Memory B cell (primary cell): Measurements from ENCODE around the gene PPP1R9A.
"Not testable (repeated sequence)": the region's sequence is repeated elsewhere in the genome, so short reads cannot be mapped to it uniquely, and the experiment has no call there.

Source experiments
- ATAC-seq: fragments of 150-1000 bp; cut with Tn5 transposase; 2 replicates; pipeline ENCODE4 v1.10.0; 2021; ENCODE audit warnings: low read depth, mild to moderate bottlenecking, moderate library complexity
- DNase-seq, 2 donors: peaks; one replicate each; pipeline ENCODE4 v3.0.0; 2022; ENCODE audit warnings: low spot score in 2 of 2
- H3K27ac Mint-ChIP-seq: one replicate; pipeline ENCODE4 v1.8.0; 2022; ENCODE audit warnings: mild to moderate bottlenecking, moderate library complexity, mixed read lengths
- H3K27me3 Mint-ChIP-seq: one replicate; pipeline ENCODE4 v1.8.0; 2022; ENCODE audit warnings: mixed read lengths
- H3K36me3 Mint-ChIP-seq: one replicate; pipeline ENCODE4 v1.8.0; 2022; ENCODE audit warnings: mild to moderate bottlenecking, mixed read lengths
- H3K4me1 Mint-ChIP-seq: one replicate; pipeline ENCODE4 v1.8.0; 2022; ENCODE audit warnings: mixed read lengths
- H3K4me3 Mint-ChIP-seq: one replicate; pipeline ENCODE4 v1.8.0; 2022; ENCODE audit warnings: mild to moderate bottlenecking, moderate library complexity, mixed read lengths
- H3K9me3 Mint-ChIP-seq: one replicate; pipeline ENCODE4 v1.8.0; 2022; ENCODE audit warnings: mixed read lengths

Gene PPP1R9A

DNA sequence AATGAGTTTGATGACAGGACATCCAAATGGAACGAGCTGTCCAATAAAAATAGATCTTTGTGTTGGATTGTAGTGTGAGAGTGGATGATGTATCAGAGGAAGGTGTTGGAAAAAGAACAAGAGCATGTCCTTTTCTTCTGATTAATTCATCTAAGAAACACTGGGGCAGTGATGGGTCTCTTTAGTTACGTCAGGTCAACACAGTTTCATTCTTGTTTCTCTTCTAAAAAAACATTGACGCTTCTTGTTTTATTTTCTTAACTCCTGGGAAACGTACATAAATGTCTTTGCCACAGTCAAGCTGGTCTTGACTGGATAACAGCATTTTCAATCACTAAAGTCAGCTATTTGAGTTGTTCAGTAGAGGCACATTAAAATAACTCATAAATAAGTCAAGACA, 67.0 kb downstream of the PPP1R9A start:
- H3K36me3 Mint-ChIP-seq: no peaks in the 10 kb centered on the region
- DNase-seq (no peak), ATAC-seq (no peak)
- no peak overlapping the region for H3K27ac Mint-ChIP-seq
- no peaks in the 10 kb centered on the region for H3K4me1 Mint-ChIP-seq
- no peaks in the 10 kb centered on the region for H3K9me3 Mint-ChIP-seq
- no peak overlapping the region for H3K4me3 Mint-ChIP-seq
- H3K27me3 Mint-ChIP-seq: peaks cover 5% of the 10 kb centered on the region

DNA sequence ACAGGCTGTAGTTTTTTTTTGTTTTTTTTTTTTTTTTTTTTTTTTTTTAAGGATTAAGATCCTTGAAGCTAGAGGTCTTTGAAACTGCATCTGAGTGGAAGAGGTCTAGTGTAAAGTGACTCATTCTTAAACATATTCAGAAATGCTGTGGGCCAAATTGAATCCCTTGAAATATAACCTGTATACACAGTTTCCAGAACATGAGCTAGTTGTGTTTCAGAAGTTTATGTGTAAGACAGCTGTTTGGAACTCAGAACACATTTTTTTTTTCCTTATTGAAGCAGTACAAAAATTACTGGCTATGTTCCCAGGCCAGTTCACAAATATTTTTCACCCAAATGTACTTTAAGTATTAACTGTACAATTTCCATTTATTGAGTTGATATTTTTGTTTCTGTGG, 67.9 kb downstream of the PPP1R9A start:
- DNase-seq: no peak
- no peaks in the 10 kb centered on the region for H3K4me1 Mint-ChIP-seq
- H3K27ac Mint-ChIP-seq: no peak overlapping the region
- no peak for ATAC-seq
- H3K27me3 Mint-ChIP-seq: peaks cover 4% of the 10 kb centered on the region
- no peaks in the 10 kb centered on the region for H3K9me3 Mint-ChIP-seq
- H3K36me3 Mint-ChIP-seq: no peaks in the 10 kb centered on the region
- no peak overlapping the region for H3K4me3 Mint-ChIP-seq

DNA sequence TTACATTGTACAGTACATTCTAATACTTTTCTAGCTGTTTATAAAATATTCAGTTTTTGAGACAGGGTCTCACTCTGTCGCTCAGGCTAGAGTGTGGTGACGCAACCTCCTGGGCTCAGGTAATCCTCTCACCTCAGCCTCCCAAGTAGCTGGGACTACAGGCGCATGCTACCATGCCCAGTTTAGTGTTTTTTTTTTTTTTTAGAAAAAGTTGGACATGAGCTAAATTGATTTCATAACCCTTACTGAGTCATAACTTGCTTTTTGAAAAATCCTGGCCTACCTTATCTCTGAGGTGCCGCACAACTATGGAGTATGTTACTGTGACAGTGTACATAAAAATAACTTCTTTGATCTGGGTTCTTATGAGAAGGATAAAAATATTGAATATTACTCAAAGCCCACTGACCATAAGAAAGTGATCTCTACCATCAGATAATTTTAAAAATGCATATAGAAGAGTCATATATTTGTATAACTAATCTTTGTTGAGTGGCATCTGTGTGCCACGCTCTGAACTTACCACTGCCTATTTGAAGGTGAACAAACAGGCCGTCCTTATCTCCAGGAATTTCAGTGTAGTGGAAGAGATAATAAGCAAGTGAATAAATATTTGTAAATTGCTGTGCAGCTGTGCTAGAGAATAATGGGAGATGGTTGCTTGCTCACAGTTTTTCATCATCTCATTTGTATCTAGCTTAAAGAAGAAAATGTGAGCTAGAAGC, 73.2 kb downstream of the PPP1R9A start:
- H3K36me3 Mint-ChIP-seq: no peaks in the 10 kb centered on the region
- peaks cover 4% of the 10 kb centered on the region for H3K27me3 Mint-ChIP-seq
- peaks cover 6% of the 10 kb centered on the region for H3K9me3 Mint-ChIP-seq
- ATAC-seq (no peak), DNase-seq (no peak)
- H3K27ac Mint-ChIP-seq: no peak overlapping the region
- no peaks in the 10 kb centered on the region for H3K4me1 Mint-ChIP-seq
- no peak overlapping the region for H3K4me3 Mint-ChIP-seq

DNA sequence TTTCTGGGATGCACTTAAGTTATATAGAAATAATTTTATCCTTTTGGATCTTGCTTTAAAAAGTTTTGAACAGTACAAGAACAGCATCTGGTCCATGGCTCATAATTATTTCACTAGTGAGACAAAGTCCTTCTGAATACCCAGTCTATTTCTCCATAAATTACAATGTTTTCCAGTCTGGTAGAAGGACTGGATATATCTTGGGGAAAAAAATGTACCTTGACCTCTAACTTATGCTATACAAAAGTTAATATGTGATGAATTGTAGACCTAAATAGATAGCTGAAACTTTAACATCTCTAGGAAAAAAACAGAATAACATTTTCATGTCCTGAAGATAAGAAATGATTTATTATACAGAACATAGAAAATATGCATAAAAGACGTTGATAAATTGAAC, 88.5 kb downstream of the PPP1R9A start:
- ATAC-seq: no peak
- Mint-ChIP-seq H3K9me3 (peaks cover 4% of the 10 kb centered on the region), H3K27me3 (no peaks in the 10 kb centered on the region), H3K36me3 (no peaks in the 10 kb centered on the region), H3K4me3 (no peak overlapping the region), H3K4me1 (no peaks in the 10 kb centered on the region), H3K27ac (no peak overlapping the region)
- no peak for DNase-seq

DNA sequence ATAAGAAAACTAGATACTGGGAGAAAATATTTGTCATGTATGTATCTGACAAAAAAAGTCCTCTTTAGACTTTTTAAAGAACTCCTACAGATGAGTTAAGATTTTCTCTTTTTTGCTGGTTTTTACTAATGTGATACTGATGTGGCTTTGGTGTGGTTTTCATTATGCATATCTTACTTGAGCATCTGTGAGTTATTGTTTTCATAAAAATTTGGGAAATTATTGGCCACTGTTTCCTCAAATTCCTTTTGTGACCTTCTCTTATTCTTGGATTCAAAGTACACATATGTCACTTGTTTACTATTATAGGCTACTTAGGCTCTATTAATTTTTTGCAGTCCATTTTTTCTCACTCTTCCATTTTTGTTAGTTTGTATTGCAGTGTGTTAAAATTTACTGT, 89.0 kb downstream of the PPP1R9A start:
- Mint-ChIP-seq H3K27me3 (no peaks in the 10 kb centered on the region), H3K9me3 (peaks cover under 1% of the 10 kb centered on the region), H3K36me3 (no peaks in the 10 kb centered on the region), H3K27ac (no peak overlapping the region), H3K4me1 (no peaks in the 10 kb centered on the region), H3K4me3 (no peak overlapping the region)
- DNase-seq (no peak), ATAC-seq (no peak)

DNA sequence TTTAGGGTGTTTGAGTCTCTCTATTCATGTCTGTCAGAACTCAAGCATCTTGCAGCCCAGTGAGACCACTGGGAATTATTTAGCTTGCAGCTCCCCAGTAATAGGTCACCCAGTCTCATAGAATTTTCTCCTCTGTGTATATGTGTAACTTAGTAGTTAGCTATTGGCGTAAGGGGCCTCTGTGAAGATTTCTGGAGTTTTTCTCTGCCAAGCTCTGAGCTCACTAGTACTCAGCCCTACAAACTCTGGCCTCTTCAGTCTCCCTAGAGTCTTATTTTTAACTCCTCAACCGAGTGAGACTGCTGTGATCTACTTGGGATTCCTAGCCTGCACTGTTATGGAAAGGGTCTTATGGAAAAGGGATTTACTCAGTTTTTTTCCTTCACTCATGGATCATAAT, 90.2 kb downstream of the PPP1R9A start:
- H3K9me3 Mint-ChIP-seq: no peaks in the 10 kb centered on the region
- H3K36me3 Mint-ChIP-seq: no peaks in the 10 kb centered on the region
- DNase-seq (no peak), ATAC-seq (no peak)
- no peak overlapping the region for H3K27ac Mint-ChIP-seq
- peaks cover 3% of the 10 kb centered on the region for H3K4me1 Mint-ChIP-seq
- H3K27me3 Mint-ChIP-seq: peaks cover 2% of the 10 kb centered on the region
- H3K4me3 Mint-ChIP-seq: no peak overlapping the region

DNA sequence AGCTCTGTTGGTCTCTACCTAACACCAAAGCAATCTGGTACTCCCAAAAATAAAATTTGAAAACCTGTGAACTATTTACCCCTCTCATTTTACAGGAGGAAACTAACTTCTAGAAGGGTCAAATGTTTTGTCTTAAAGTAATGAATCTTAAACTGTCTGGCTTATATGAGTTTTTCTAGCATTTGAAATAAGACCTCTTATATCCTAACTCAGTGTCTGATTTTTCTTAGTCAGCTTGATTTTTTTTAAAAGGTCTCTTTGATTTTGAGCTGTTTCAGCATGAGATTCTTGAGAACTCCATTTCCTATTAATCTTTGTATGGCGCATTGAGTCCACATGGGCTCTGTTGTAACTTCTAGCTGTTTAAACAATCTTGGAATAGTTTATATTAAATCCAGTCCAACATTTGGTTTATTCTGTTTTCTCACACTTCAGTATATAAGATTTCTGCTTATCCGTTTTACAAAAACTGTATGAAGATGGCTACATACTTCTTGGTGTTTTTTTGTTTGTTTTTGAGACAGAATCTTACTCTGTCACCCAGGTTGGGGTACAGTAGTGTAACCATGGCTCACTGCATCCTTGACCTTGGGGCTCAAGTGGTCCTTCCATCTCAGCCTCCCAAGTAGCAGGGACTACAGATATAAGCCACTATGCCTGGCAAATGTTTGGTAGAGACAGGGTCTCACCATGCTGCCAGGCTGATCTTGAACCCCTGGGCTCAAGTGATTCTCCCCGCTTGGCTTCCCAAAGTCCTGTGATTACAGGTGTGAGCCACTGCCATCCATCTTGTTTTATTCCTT, 91.1 kb downstream of the PPP1R9A start:
- H3K4me3 Mint-ChIP-seq: no peak overlapping the region
- H3K9me3 Mint-ChIP-seq: no peaks in the 10 kb centered on the region
- ATAC-seq (no peak), DNase-seq (no peak)
- no peak overlapping the region for H3K27ac Mint-ChIP-seq
- H3K36me3 Mint-ChIP-seq: no peaks in the 10 kb centered on the region
- peaks cover 3% of the 10 kb centered on the region for H3K4me1 Mint-ChIP-seq
- H3K27me3 Mint-ChIP-seq: peaks cover 2% of the 10 kb centered on the region

DNA sequence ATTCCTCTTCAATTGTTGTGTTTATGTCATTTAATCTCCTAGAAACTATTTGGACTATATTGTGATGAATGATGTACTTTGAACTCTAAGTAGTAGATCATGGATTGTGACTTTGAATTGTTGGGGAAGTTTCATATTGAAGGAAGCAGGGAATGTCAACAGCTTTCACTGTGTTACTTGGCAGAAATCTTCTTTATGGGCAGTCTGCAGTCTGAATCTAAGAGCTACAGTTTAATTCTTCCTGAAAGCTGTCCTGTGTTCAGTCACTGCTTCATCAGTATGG, 91.6 kb downstream of the PPP1R9A start:
- H3K36me3 Mint-ChIP-seq: no peaks in the 10 kb centered on the region
- no peak overlapping the region for H3K27ac Mint-ChIP-seq
- H3K4me1 Mint-ChIP-seq: peaks cover 3% of the 10 kb centered on the region
- H3K27me3 Mint-ChIP-seq: peaks cover 2% of the 10 kb centered on the region
- DNase-seq (no peak), ATAC-seq (no peak)
- no peak overlapping the region for H3K4me3 Mint-ChIP-seq
- no peaks in the 10 kb centered on the region for H3K9me3 Mint-ChIP-seq

DNA sequence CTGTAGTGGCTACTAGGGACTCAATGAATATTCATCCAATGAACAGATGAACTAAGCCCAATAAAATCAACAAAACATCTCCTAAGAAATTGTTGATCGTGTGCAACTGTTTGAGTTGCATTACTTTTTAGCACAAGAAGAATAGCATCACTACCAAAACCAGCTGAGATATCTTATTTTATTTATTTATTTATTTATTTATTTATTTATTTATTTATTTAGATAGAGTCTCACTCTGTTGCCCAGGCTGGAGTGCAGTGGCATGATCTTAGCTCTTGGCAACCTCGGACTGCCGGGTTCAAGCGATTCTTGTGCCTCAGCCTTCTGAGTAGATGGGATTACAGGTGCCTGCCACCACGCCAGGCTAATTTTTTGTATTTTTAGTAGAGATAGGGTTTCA, 92.2 kb downstream of the PPP1R9A start:
- ATAC-seq, H3K27me3 Mint-ChIP-seq, H3K9me3 Mint-ChIP-seq, H3K4me1 Mint-ChIP-seq, H3K36me3 Mint-ChIP-seq, H3K4me3 Mint-ChIP-seq, DNase-seq, H3K27ac Mint-ChIP-seq: not testable (repeated sequence)

DNA sequence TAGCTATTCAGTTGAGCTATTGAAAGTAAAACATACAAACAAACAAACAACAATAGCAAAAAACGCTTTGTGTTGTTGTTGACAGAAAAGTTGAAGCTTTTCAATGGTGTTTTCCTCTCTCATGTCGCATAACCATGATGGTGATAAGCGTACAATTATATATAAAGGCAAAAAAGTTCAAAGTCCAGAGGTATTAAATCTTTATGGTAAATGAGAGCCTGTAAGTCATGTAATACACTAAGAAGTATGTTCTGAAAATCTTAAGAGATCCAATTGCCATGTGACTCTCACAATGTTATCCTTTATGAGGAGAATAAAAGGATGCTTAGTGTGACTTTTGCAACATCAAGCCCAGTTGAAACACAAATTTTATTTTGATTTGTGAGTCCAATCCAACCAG, 93.9 kb downstream of the PPP1R9A start:
- no peak for DNase-seq
- peaks cover 3% of the 10 kb centered on the region for H3K4me1 Mint-ChIP-seq
- no peaks in the 10 kb centered on the region for H3K36me3 Mint-ChIP-seq
- no peak for ATAC-seq
- no peaks in the 10 kb centered on the region for H3K9me3 Mint-ChIP-seq
- H3K4me3 Mint-ChIP-seq: no peak overlapping the region
- H3K27me3 Mint-ChIP-seq: peaks cover 2% of the 10 kb centered on the region
- H3K27ac Mint-ChIP-seq: no peak overlapping the region

DNA sequence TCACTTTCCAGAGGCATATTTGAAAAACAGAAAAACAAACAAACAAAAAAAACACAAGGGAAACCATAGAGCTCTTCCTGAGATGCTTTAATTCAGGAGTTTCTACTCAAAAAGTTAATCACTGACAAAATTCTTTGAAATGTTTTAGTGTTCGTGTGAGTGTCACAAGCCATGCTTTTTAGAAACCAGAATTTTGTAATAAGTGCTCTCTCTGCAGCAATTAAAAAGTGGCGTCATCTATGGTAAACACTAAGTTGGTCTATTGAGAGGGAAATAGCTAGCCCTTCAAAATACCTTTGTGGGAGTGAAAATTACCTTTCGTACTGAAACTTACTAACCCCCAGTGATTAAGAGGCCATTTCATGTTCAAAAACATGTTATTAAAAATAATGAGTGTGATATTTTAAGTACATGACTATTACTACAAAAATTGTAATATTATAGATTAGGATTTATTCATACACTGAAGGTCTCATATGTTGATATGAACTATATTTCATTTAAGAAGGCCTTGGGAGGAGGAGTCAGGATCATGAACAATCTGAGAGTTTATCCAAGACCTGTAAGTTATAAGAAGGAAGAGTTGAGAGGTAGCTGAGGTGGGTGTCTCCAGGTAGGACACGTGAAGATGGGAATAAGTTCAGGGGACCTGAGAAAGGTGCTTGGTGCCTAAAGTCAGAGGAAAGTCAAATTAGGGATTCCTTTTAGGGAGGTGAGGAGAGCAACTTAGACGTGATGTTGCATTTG, 94.6 kb downstream of the PPP1R9A start:
- H3K27ac Mint-ChIP-seq: no peak overlapping the region
- H3K4me1 Mint-ChIP-seq: peaks cover 3% of the 10 kb centered on the region
- no peaks in the 10 kb centered on the region for H3K36me3 Mint-ChIP-seq
- no peak overlapping the region for H3K4me3 Mint-ChIP-seq
- no peaks in the 10 kb centered on the region for H3K9me3 Mint-ChIP-seq
- ATAC-seq (no peak), DNase-seq (no peak)
- H3K27me3 Mint-ChIP-seq: peaks cover 2% of the 10 kb centered on the region

DNA sequence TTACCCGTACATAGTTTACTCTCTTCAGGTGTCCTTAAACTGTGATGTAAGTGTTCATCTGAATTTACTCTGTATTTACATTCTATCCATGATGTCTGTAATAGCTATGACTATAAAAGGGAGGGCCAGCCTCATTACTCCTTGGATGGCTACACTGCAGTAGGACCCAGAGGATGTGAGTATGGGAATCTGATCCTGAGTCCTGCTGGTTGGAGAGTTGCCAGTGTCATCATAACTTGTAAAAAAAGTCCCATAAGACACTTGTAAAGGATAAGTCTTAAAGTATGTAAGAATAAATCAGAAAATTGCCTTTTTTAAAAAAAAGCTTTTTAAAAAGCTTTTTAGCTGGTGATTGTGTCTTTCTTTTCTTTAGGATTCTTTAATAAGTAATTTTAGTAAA, 95.4 kb downstream of the PPP1R9A start:
- Mint-ChIP-seq H3K9me3 (no peaks in the 10 kb centered on the region), H3K36me3 (no peaks in the 10 kb centered on the region), H3K4me3 (no peak overlapping the region), H3K4me1 (peaks cover 3% of the 10 kb centered on the region), H3K27me3 (peaks cover 2% of the 10 kb centered on the region), H3K27ac (no peak overlapping the region)
- ATAC-seq (no peak), DNase-seq (no peak)

DNA sequence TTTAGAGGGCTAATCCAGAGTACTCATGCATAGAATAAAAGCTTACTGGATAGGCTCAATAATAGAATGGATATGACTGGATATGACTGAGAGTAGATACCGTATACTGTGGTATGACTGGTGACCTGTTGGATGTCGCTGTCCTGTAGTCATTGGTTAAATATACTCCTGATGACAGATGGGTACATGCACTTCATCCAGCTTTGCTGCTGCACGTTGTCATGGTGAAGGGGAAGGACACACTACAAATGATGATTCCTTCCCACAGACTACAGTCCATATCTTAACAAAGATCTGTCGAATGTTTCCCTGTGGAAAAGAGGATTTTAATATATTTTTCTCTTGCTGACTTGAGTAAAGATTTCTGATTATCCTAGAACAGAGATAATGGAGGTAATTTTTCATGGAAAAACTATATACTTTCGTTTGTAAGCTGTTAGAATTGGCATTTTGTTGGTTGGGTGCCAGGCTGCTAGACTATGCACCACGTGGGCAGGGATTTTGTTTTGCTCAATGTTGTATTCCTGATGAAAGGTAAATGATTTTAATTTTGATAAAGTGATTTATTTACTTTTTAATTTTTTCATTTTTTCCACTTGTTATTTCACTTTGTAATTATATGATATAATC, 97.3 kb downstream of the PPP1R9A start:
- H3K4me1 Mint-ChIP-seq: peaks cover 3% of the 10 kb centered on the region
- DNase-seq (no peak), ATAC-seq (no peak)
- no peak overlapping the region for H3K27ac Mint-ChIP-seq
- H3K27me3 Mint-ChIP-seq: peaks cover 2% of the 10 kb centered on the region
- no peaks in the 10 kb centered on the region for H3K9me3 Mint-ChIP-seq
- H3K36me3 Mint-ChIP-seq: no peaks in the 10 kb centered on the region
- no peak overlapping the region for H3K4me3 Mint-ChIP-seq

DNA sequence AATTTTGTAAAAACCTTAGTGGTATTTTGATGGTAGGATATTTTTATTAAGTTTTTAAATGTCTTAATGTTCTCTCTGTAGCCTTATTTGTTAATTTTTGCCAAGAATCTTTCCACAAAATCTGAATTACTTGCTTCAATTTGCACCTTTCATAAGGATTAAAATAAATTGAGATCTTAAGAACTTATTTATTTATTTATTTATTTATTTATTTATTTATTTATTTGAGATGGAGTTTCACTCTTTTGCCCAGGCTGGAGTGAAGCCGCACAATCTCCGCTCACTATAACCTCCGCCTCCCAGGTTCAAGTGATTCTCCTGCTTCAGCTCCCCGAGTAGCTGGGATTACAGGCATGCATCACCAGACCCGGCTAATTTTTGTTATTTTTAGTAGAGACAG, 98.6 kb downstream of the PPP1R9A start:
- Mint-ChIP-seq H3K27ac (no peak overlapping the region), H3K4me3 (no peak overlapping the region), H3K9me3 (no peaks in the 10 kb centered on the region), H3K4me1 (peaks cover 3% of the 10 kb centered on the region), H3K27me3 (peaks cover 2% of the 10 kb centered on the region), H3K36me3 (no peaks in the 10 kb centered on the region)
- ATAC-seq (no peak), DNase-seq (no peak)
